Liver (tissue), 9 donors: ENCODE data around the gene SLC9A8. TPM values are rescaled to one million over a fixed set of nuclear protein-coding genes. Genes with fewer than 3 reads are reported as not detected.
A peak's percentile ranks its signal among the peaks of the same experiment; 100 is the strongest.

ENCODE experiments used
- DNase-seq: peaks from one replicate; pipeline ENCODE4 v3.0.0-alpha.2; 2017; ENCODE audit warnings: low spot score
- H3K27ac ChIP-seq, 2 donors: one replicate each; pipeline ENCODE4 v1.7.0; 2013; ENCODE audit warnings: inconsistent platforms in 2 of 2, low read length in 2 of 2, control low read depth in 1 of 2, low read depth in 1 of 2, mild to moderate bottlenecking in 1 of 2
- H3K27me3 ChIP-seq, 4 donors: one replicate each; pipeline versions ENCODE4 v1.6.1 to v1.7.0; 2013; ENCODE audit warnings: low read length in 3 of 4, inconsistent platforms in 1 of 4, mild to moderate bottlenecking in 1 of 4, moderate library complexity in 1 of 4; ENCODE audit not compliant: control insufficient read depth in 4 of 4, insufficient read depth in 4 of 4
- H3K36me3 ChIP-seq, 4 donors: one replicate each; pipeline versions ENCODE4 v1.6.1 to v1.7.0; 2013; ENCODE audit warnings: low read length in 3 of 4, mild to moderate bottlenecking in 3 of 4, low read depth in 1 of 4, moderate library complexity in 1 of 4; ENCODE audit not compliant: control insufficient read depth in 4 of 4, insufficient read depth in 3 of 4
- H3K4me1 ChIP-seq, 4 donors: one replicate each; pipeline versions ENCODE4 v1.6.1 to v1.7.0; 2013; ENCODE audit warnings: low read length in 3 of 4, mild to moderate bottlenecking in 3 of 4, moderate library complexity in 1 of 4; ENCODE audit not compliant: control insufficient read depth in 4 of 4, insufficient read depth in 4 of 4
- H3K4me3 ChIP-seq, 3 donors: one replicate each; pipeline versions ENCODE4 v1.6.1 to v1.7.0; 2013; ENCODE audit warnings: low read length in 3 of 3, control low read depth in 1 of 3, low read depth in 1 of 3, mild to moderate bottlenecking in 1 of 3
- H3K9ac ChIP-seq, 2 donors: one replicate each; pipeline ENCODE4 v1.7.0; 2013; ENCODE audit warnings: low read length in 2 of 2, mild to moderate bottlenecking in 2 of 2, moderate library complexity in 2 of 2, control low read depth in 1 of 2, low read depth in 1 of 2
- H3K9me3 ChIP-seq, 4 donors: one replicate each; pipeline versions ENCODE4 v1.6.1 to v1.7.0; 2013; ENCODE audit warnings: low read length in 3 of 4; ENCODE audit not compliant: control insufficient read depth in 4 of 4
- ATF3 ChIP-seq: IDR thresholded peaks from 2 replicates; pipeline ENCODE4 v1.6.1; 2016; ENCODE audit warnings: antibody characterized with exemption
- CTCF ChIP-seq: fragments of 150-350 bp; IDR thresholded peaks from 2 replicates; pipeline ENCODE4 v1.5.1; 2017; ENCODE audit warnings: improper control_type of control experiment, low read depth, low read length; ENCODE audit not compliant: missing input control
- EGR1 ChIP-seq, 2 donors: IDR thresholded peaks; 2 replicates each; pipeline ENCODE4 v1.6.1; 2016 to 2018; ENCODE audit warnings: antibody characterized with exemption in 2 of 2, low read depth in 2 of 2
- FOXA1 ChIP-seq: IDR thresholded peaks from 2 replicates; pipeline ENCODE4 v1.6.1; 2016; ENCODE audit warnings: antibody characterized with exemption
- FOXA2 ChIP-seq: IDR thresholded peaks from 2 replicates; pipeline ENCODE4 v1.6.1; 2016; ENCODE audit warnings: antibody characterized with exemption
- GABPA ChIP-seq, 2 donors: IDR thresholded peaks in 1 of 2; conservative IDR thresholded peaks in 1 of 2; 2 replicates each; pipeline ENCODE4 v1.6.1; 2016; ENCODE audit warnings: antibody characterized with exemption in 2 of 2, mild to moderate bottlenecking in 1 of 2, moderate library complexity in 1 of 2
- HNF4A ChIP-seq, 2 donors: conservative IDR thresholded peaks; 2 replicates each; pipeline ENCODE4 v1.6.1; 2016; ENCODE audit warnings: antibody characterized with exemption in 2 of 2, mild to moderate bottlenecking in 2 of 2
- HNF4G ChIP-seq: IDR thresholded peaks from 2 replicates; pipeline ENCODE4 v1.6.1; 2016; ENCODE audit warnings: antibody characterized with exemption
- JUND ChIP-seq, 2 donors: IDR thresholded peaks; 2 replicates each; pipeline ENCODE4 v1.6.1; 2016; ENCODE audit warnings: antibody characterized with exemption in 2 of 2
- MAX ChIP-seq: IDR thresholded peaks from 2 replicates; pipeline ENCODE4 v1.6.1; 2016; ENCODE audit warnings: antibody characterized with exemption
- NR2F2 ChIP-seq: IDR thresholded peaks from 2 replicates; pipeline ENCODE4 v1.6.1; 2016; ENCODE audit warnings: antibody characterized with exemption
- RAD21 ChIP-seq, 2 donors: IDR thresholded peaks; 2 replicates each; pipeline ENCODE4 v1.6.1; 2016; ENCODE audit warnings: antibody characterized with exemption in 2 of 2, mild to moderate bottlenecking in 2 of 2
- REST ChIP-seq: IDR thresholded peaks from 2 replicates; pipeline ENCODE4 v1.6.1; 2016; ENCODE audit warnings: antibody characterized with exemption, mild to moderate bottlenecking
- RXRA ChIP-seq, 2 donors: IDR thresholded peaks; 2 replicates each; pipeline ENCODE4 v1.6.1; 2017 to 2018; ENCODE audit warnings: antibody characterized with exemption in 2 of 2, mild to moderate bottlenecking in 1 of 2
- SP1 ChIP-seq: IDR thresholded peaks from 2 replicates; pipeline ENCODE4 v1.6.1; 2018; ENCODE audit warnings: antibody characterized with exemption, mild to moderate bottlenecking
- TAF1 ChIP-seq: conservative IDR thresholded peaks from 2 replicates; pipeline ENCODE4 v1.6.1; 2016; ENCODE audit warnings: antibody characterized with exemption, mild to moderate bottlenecking
- YY1 ChIP-seq: IDR thresholded peaks from 2 replicates; pipeline ENCODE4 v1.6.1; 2016; ENCODE audit warnings: antibody characterized with exemption, mild to moderate bottlenecking
- WGBS: extraction: QIAGEN DNeasy Blood & Tissue Kit; methylation state at CpG from one replicate; pipeline ENCODE4 v1.1.7; 2013; 5-methylcytosine and 5-hydroxymethylcytosine counted together
- polyA plus RNA-seq, 2 donors: library from polyadenylated mRNA; stranded (reverse) in 1 of 2; unstranded in 1 of 2; fragments of 200-250 nt in 1 of 2; fragments of >200 nt in 1 of 2; fragmentation: Nextera tagmentation in 1 of 2; extraction: Ambion mirVana in 1 of 2; gene quantifications; one replicate each; pipeline versions ENCODE4 v1.2.1 to v1.2.3, GENCODE V29; 2013 to 2015
- total RNA-seq, 2 donors: library from RNA; depleted of rRNA; stranded (reverse); fragments of >200 nt; gene quantifications; one replicate each; pipeline ENCODE4 v1.2.3, GENCODE V29; 2014
- donor health status: healthy.
- donor health status: healthy.
- donor health status: healthy.
- donor health status: healthy.
- donor health status: healthy.

The SLC9A8 gene
- total and polyA plus RNA-seq, 4 donors: 4.0 to 9.5 (median 8.6) TPM

GRCh38 chr20:49765846-49766541, 46.6 kb upstream of the SLC9A8 start:
- H3K9ac ChIP-seq: no peak overlapping the region
- no peaks in the 10 kb centered on the region for H3K9me3 ChIP-seq
- no peak for DNase-seq
- peak overlapping the region in 1 of 2 donors; percentile 52 for H3K27ac ChIP-seq
- no peaks in the 10 kb centered on the region for H3K36me3 ChIP-seq
- no peak overlapping the region for H3K4me3 ChIP-seq
- no peaks in the 10 kb centered on the region for H3K27me3 ChIP-seq
- WGBS: 96% methylated on average over 2 of the region's 2 CpGs
- H3K4me1 ChIP-seq: peaks cover 15 to 43% (median 32%) of the 10 kb centered on the region in 4 donors
- TF ChIP-seq TAF1 (no peak), HNF4G (no peak), SP1 (no peak), ATF3 (no peak), CTCF (no peak), RXRA (IDR thresholded peaks at IDR 0.05) (no peak), REST (no peak), FOXA2 (no peak), RAD21 (IDR thresholded peaks at IDR 0.05) (no peak), GABPA (IDR thresholded peaks at IDR 0.05 in 1 of 2, conservative IDR thresholded peaks at IDR 0.05 in 1 of 2) (no peak), HNF4A (conservative IDR thresholded peaks at IDR 0.05) (no peak), JUND (IDR thresholded peaks at IDR 0.05) (no peak), EGR1 (IDR thresholded peaks at IDR 0.05; ENCODE audit: low read depth in 2 of 2) (no peak), YY1 (no peak), FOXA1 (no peak), NR2F2 (no peak)

GRCh38 chr20:49766979-49767521, 45.6 kb upstream of the SLC9A8 start:
- Histone ChIP-seq H3K27ac (peak overlapping the region in 1 of 2 donors; percentile 28), H3K4me3 (no peak overlapping the region), H3K4me1 (peaks cover 22 to 48% (median 33%) of the 10 kb centered on the region in 4 donors), H3K9ac (no peak overlapping the region), H3K9me3 (no peaks in the 10 kb centered on the region), H3K27me3 (no peaks in the 10 kb centered on the region), H3K36me3 (no peaks in the 10 kb centered on the region)
- WGBS: 71% methylated on average over 4 of the region's 4 CpGs
- TF ChIP-seq RXRA (IDR thresholded peaks at IDR 0.05) (peak; percentile 20 to 47), MAX (peak; percentile 17), HNF4A (conservative IDR thresholded peaks at IDR 0.05) (peak in 1 of 2 donors; percentile 13), FOXA1 (no peak)
- no peak for DNase-seq
